GM12865 (cell line): Measurements from ENCODE around the gene GALNT17.
A peak's percentile ranks its signal among the peaks of the same experiment; 100 is the strongest.
"Not testable (repeated sequence)": the region's sequence is repeated elsewhere in the genome, so short reads cannot be mapped to it uniquely, and the experiment has no call there.

Experiments
- DNase-seq: peaks from one replicate; pipeline ENCODE4 v3.0.0; 2010; ENCODE audit warnings: low read depth
- H3K4me3 ChIP-seq: 2 replicates; pipeline ENCODE4 v1.5.1; 2011; ENCODE audit warnings: mild to moderate bottlenecking, low read depth, low read length, control low read depth
- TF ChIP-seq, protein P1 (sequence below): IDR thresholded peaks from 2 replicates; pipeline ENCODE4 v1.5.1; 2011; ENCODE audit warnings: low read length, control low read depth, low read depth, inconsistent platforms; ENCODE audit not compliant: insufficient read depth; ENCODE audit errors: missing control alignments

GALNT17 gene

DNA sequence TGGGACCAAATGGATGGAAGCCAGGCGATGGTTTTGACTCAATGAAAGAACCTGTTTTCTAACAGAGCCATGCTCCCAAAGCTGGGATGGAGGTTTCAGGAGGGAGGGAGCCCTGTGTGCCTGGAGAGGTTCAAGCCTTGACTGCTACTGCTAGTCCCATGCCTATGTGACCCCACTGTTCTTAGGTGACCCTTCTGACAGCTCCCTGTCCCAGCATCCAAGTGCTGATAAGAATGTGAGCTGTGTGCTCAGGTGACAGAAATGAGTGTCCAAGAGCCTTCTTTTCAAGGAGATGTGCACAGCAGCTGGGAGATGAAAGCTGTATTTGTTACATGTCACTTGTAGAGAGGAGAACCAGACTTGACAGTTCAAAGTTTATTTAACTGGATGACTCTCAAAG is 595.4 kb downstream of the GALNT17 start:
- H3K4me3 ChIP-seq = no peak overlapping the region
- no peak for DNase-seq
- TF ChIP-seq, protein P1, sequence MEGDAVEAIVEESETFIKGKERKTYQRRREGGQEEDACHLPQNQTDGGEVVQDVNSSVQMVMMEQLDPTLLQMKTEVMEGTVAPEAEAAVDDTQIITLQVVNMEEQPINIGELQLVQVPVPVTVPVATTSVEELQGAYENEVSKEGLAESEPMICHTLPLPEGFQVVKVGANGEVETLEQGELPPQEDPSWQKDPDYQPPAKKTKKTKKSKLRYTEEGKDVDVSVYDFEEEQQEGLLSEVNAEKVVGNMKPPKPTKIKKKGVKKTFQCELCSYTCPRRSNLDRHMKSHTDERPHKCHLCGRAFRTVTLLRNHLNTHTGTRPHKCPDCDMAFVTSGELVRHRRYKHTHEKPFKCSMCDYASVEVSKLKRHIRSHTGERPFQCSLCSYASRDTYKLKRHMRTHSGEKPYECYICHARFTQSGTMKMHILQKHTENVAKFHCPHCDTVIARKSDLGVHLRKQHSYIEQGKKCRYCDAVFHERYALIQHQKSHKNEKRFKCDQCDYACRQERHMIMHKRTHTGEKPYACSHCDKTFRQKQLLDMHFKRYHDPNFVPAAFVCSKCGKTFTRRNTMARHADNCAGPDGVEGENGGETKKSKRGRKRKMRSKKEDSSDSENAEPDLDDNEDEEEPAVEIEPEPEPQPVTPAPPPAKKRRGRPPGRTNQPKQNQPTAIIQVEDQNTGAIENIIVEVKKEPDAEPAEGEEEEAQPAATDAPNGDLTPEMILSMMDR = no peak

- H3K4me3 ChIP-seq = no peak overlapping the region
- TF ChIP-seq, protein P1 = no peak
- DNase-seq = no peak
Observed at GRCh38 chr7:71731740-71732139, 599.8 kb downstream of the GALNT17 start.

DNA sequence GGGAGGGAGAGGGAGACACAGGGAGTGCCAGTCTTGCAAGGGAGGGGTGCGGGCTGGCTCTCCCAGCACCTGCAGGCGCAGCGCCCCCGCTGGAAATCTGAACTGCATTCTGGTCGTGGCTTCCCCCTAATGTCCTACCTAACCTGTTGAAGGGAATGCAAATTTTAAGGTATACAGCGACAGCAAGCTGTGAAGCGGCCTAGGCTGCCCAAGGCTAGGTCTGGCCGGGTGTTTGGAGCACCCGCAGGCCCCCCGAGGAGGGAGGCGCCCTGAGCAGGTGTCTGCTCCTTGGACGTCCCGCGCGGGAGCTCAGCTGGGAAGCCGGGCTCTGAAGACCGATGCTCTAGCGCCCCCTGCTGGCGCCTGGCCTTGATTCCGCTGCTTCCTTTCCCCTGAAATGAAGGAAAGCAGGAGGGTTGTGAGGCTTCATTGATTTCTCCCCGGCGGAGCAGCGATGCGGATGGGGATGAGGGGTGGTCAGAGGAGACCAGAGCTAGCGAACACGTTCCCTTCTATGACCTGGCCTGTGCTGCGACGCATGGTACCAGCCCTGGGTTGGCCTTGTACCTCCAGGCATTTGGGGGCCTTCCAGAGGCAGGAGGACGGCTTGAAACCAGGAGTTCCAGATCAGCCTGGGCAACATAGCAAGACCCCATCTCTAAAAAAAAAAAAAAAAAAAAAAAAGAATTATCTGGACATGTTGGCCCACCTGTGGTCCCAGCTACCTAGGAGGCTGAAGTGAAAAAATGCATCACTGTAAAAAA is 601.3 kb downstream of the GALNT17 start:
- H3K4me3 ChIP-seq = no peak overlapping the region
- TF ChIP-seq, protein P1 = peak; percentile 86
- DNase-seq = peak; percentile 75

GRCh38 chr7:71735961-71736556 is 604.1 kb downstream of the GALNT17 start:
- TF ChIP-seq, protein P1 = peak; percentile 89
- no peak overlapping the region for H3K4me3 ChIP-seq
- peak; percentile 65 for DNase-seq

GRCh38 chr7:71737931-71738540 is 606.1 kb downstream of the GALNT17 start:
- not testable (repeated sequence) for H3K4me3 ChIP-seq, DNase-seq

- no peak overlapping the region for H3K4me3 ChIP-seq
- TF ChIP-seq, protein P1 = no peak
- no peak for DNase-seq
Observed at GRCh38 chr7:71739520-71740173, 607.7 kb downstream of the GALNT17 start.

GRCh38 chr7:71740174-71740560 is 608.2 kb downstream of the GALNT17 start:
- no peak overlapping the region for H3K4me3 ChIP-seq
- TF ChIP-seq, protein P1 = no peak
- no peak for DNase-seq
